ENCODE measurements around the gene PFN1. TPM values are rescaled to one million over a fixed set of nuclear protein-coding genes. Genes with fewer than 3 reads are reported as not detected.
"Not testable (repeated sequence)": the region's sequence is repeated elsewhere in the genome, so short reads cannot be mapped to it uniquely, and the experiment has no call there.

The PFN1 gene
- total RNA-seq, 1 donor from 2014 or later = 1,346 TPM

GRCh38 chr17:4908711-4909496 is 39.4 kb downstream of the PFN1 start:
- Mint-ChIP-seq H3K9me3 (ENCODE audit: unreplicated experiment) (no peaks in the 10 kb centered on the region), H3K36me3 (ENCODE audit: low read depth, unreplicated experiment) (no peaks in the 10 kb centered on the region), H3K4me1 (ENCODE audit: low read depth, unreplicated experiment) (peaks cover 2% of the 10 kb centered on the region), H3K4me3 (ENCODE audit: unreplicated experiment) (no peak overlapping the region), H3K27me3 (ENCODE audit: low read depth, unreplicated experiment) (no peaks in the 10 kb centered on the region), H3K27ac (ENCODE audit: unreplicated experiment) (no peak overlapping the region)
- TF ChIP-seq EZH2 (IDR thresholded peaks at IDR 0.05; ENCODE audit: insufficient read depth, low read length) (no peak), CTCF (IDR thresholded peaks at IDR 0.05; ENCODE audit: insufficient read depth, low read depth, low read length) (peak; percentile 58)
- Histone ChIP-seq H4K20me1 (ENCODE audit: insufficient read depth, low read length) (no peaks in the 10 kb centered on the region), H3K4me3 (ENCODE audit: insufficient read depth, low read depth, low read length) (no peak overlapping the region), H2AFZ (ENCODE audit: low read depth, low read length) (peak overlapping the region; percentile 89), H3K4me2 (ENCODE audit: low read length) (peak overlapping the region; percentile 59), H3K79me2 (ENCODE audit: insufficient read depth, low read length) (no peaks in the 10 kb centered on the region), H3K4me1 (ENCODE audit: insufficient read depth, low read length) (peaks cover 4% of the 10 kb centered on the region), H3K9ac (ENCODE audit: low read length) (peak overlapping the region; percentile 57), H3K27me3 (ENCODE audit: insufficient read depth, low read length) (no peaks in the 10 kb centered on the region), H3K9me3 (ENCODE audit: insufficient read depth, low read depth, low read length) (no peaks in the 10 kb centered on the region), H3K36me3 (ENCODE audit: insufficient read depth, low read length) (no peaks in the 10 kb centered on the region), H3K27ac (ENCODE audit: low read depth, low read length) (no peak overlapping the region)
- no peak for FAIRE-seq
- peak; percentile 74 for DNase-seq (ENCODE audit: low read depth)

GRCh38 chr17:4908301-4908700 is 40.0 kb downstream of the PFN1 start:
- DNase-seq (ENCODE audit: low read depth) (no peak), FAIRE-seq (no peak)
- H3K27ac ChIP-seq (ENCODE audit: low read depth, low read length) = no peak overlapping the region

GRCh38 chr17:4906642-4907041 is 41.7 kb downstream of the PFN1 start:
- not testable (repeated sequence) for H4K20me1 ChIP-seq (ENCODE audit: insufficient read depth, low read length); H3K36me3 ChIP-seq (ENCODE audit: insufficient read depth, low read length); DNase-seq (ENCODE audit: low read depth); H2AFZ ChIP-seq (ENCODE audit: low read depth, low read length); H3K36me3 Mint-ChIP-seq (ENCODE audit: low read depth, unreplicated experiment); H3K27ac Mint-ChIP-seq (ENCODE audit: unreplicated experiment); H3K4me3 Mint-ChIP-seq (ENCODE audit: unreplicated experiment); H3K9ac ChIP-seq (ENCODE audit: low read length); H3K27me3 ChIP-seq (ENCODE audit: insufficient read depth, low read length); H3K4me2 ChIP-seq (ENCODE audit: low read length); H3K4me1 ChIP-seq (ENCODE audit: insufficient read depth, low read length); H3K9me3 ChIP-seq (ENCODE audit: insufficient read depth, low read depth, low read length); H3K79me2 ChIP-seq (ENCODE audit: insufficient read depth, low read length); H3K4me1 Mint-ChIP-seq (ENCODE audit: low read depth, unreplicated experiment); H3K4me3 ChIP-seq (ENCODE audit: insufficient read depth, low read depth, low read length); FAIRE-seq; H3K9me3 Mint-ChIP-seq (ENCODE audit: unreplicated experiment); H3K27ac ChIP-seq (ENCODE audit: low read depth, low read length); H3K27me3 Mint-ChIP-seq (ENCODE audit: low read depth, unreplicated experiment)

More at GRCh38 chr17:4908301-4908700, 40.0 kb downstream of the PFN1 start:
- Histone ChIP-seq H3K4me3 (ENCODE audit: insufficient read depth, low read depth, low read length) (no peak overlapping the region), H3K4me2 (ENCODE audit: low read length) (peak overlapping the region; percentile 59), H3K27me3 (ENCODE audit: insufficient read depth, low read length) (no peaks in the 10 kb centered on the region), H3K9ac (ENCODE audit: low read length) (peak overlapping the region; percentile 57), H4K20me1 (ENCODE audit: insufficient read depth, low read length) (no peaks in the 10 kb centered on the region), H3K36me3 (ENCODE audit: insufficient read depth, low read length) (no peaks in the 10 kb centered on the region), H3K9me3 (ENCODE audit: insufficient read depth, low read depth, low read length) (no peaks in the 10 kb centered on the region), H3K79me2 (ENCODE audit: insufficient read depth, low read length) (no peaks in the 10 kb centered on the region), H2AFZ (ENCODE audit: low read depth, low read length) (peak overlapping the region; percentile 50), H3K4me1 (ENCODE audit: insufficient read depth, low read length) (peaks cover 4% of the 10 kb centered on the region)
- H3K27me3 Mint-ChIP-seq (ENCODE audit: low read depth, unreplicated experiment) = no peaks in the 10 kb centered on the region
- no peaks in the 10 kb centered on the region for H3K9me3 Mint-ChIP-seq (ENCODE audit: unreplicated experiment)
- no peak overlapping the region for H3K27ac Mint-ChIP-seq (ENCODE audit: unreplicated experiment)
- TF ChIP-seq EZH2 (IDR thresholded peaks at IDR 0.05; ENCODE audit: insufficient read depth, low read length) (no peak), CTCF (IDR thresholded peaks at IDR 0.05; ENCODE audit: insufficient read depth, low read depth, low read length) (no peak)
- peaks cover 2% of the 10 kb centered on the region for H3K4me1 Mint-ChIP-seq (ENCODE audit: low read depth, unreplicated experiment)
- H3K36me3 Mint-ChIP-seq (ENCODE audit: low read depth, unreplicated experiment) = no peaks in the 10 kb centered on the region
- H3K4me3 Mint-ChIP-seq (ENCODE audit: unreplicated experiment) = no peak overlapping the region
